ENCODE data around the gene STOM. TPM values are rescaled to one million over a fixed set of nuclear protein-coding genes. Genes with fewer than 3 reads are reported as not detected.

Gene STOM
- total RNA-seq, 1 donor from 2014 or later: 16.1 TPM

DNA sequence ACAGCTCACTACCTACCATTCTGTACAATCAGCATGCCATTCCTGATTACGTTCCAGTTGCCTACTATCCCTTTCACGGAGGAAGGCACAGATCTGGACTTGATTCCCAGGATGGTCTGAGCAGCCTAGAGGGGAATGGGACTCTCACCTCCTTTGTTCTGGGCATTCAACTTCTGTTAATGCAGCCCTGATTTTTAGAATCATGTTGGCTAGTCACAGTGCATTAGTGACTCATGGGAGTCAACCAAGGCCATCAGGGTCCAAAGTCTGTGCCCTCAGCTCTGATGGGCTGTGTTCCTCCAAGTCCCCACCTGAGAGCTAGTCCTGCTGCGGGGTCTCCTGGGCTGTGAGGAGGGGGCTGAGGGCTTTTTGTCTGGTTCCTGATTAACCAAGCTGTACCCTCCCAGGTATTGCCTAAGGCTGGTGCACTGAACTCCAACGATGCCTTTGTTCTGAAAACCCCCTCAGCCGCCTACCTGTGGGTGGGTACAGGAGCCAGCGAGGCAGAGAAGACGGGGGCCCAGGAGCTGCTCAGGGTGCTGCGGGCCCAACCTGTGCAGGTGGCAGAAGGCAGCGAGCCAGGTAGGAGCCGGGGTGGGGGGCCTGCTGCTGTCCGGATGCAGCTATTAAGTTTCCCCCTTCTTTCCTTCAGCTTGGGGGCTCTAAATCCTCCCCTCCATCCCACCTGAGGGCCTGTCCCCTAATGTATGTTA lies 43.0 kb downstream of the STOM start:
- Mint-ChIP-seq H3K4me3 (ENCODE audit: unreplicated experiment) (no peak overlapping the region), H3K4me1 (ENCODE audit: unreplicated experiment) (peaks cover 3% of the 10 kb centered on the region), H3K36me3 (ENCODE audit: low read depth, unreplicated experiment) (peaks cover 48% of the 10 kb centered on the region), H3K27ac (ENCODE audit: unreplicated experiment) (no peak overlapping the region), H3K27me3 (ENCODE audit: unreplicated experiment) (peaks cover 4% of the 10 kb centered on the region), H3K9me3 (ENCODE audit: unreplicated experiment) (no peaks in the 10 kb centered on the region)
- TF ChIP-seq, protein P1, sequence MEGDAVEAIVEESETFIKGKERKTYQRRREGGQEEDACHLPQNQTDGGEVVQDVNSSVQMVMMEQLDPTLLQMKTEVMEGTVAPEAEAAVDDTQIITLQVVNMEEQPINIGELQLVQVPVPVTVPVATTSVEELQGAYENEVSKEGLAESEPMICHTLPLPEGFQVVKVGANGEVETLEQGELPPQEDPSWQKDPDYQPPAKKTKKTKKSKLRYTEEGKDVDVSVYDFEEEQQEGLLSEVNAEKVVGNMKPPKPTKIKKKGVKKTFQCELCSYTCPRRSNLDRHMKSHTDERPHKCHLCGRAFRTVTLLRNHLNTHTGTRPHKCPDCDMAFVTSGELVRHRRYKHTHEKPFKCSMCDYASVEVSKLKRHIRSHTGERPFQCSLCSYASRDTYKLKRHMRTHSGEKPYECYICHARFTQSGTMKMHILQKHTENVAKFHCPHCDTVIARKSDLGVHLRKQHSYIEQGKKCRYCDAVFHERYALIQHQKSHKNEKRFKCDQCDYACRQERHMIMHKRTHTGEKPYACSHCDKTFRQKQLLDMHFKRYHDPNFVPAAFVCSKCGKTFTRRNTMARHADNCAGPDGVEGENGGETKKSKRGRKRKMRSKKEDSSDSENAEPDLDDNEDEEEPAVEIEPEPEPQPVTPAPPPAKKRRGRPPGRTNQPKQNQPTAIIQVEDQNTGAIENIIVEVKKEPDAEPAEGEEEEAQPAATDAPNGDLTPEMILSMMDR (IDR thresholded peaks at IDR 0.05; ENCODE audit: unreplicated experiment): no peak
- DNase-seq (ENCODE audit: low spot score): no peak

DNA sequence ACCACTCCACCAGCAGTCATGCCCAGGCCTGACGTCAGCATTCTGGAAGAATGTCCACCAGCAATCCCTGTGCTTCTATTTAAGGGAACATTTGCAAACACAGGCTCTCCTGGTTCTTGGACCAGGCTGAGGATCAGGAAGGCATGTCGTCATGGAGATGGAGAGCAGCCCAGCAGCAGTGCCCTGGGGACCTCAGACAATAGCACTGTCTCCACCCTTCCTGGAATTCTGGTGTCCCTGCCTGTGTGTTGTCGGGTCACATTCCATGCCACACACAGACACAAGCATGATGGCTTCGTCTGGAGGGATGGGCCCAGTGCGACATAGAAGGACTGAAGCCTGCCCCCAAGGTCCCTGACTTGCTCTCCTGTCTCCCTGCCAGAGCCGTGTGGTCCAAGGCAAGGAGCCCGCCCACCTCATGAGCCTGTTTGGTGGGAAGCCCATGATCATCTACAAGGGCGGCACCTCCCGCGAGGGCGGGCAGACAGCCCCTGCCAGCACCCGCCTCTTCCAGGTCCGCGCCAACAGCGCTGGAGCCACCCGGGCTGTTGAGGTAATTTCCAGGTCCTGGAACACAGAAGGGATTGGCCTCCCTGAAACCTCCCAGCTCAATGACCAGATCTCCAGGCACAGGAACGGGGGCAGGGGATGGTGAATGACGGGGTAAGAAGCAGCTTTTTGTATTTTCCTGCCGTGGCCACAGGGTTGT lies 43.8 kb downstream of the STOM start:
- Mint-ChIP-seq H3K4me3 (ENCODE audit: unreplicated experiment) (no peak overlapping the region), H3K9me3 (ENCODE audit: unreplicated experiment) (no peaks in the 10 kb centered on the region), H3K27me3 (ENCODE audit: unreplicated experiment) (peaks cover 4% of the 10 kb centered on the region), H3K27ac (ENCODE audit: unreplicated experiment) (no peak overlapping the region), H3K36me3 (ENCODE audit: low read depth, unreplicated experiment) (peaks cover 47% of the 10 kb centered on the region), H3K4me1 (ENCODE audit: unreplicated experiment) (peaks cover 3% of the 10 kb centered on the region)
- DNase-seq (ENCODE audit: low spot score): no peak
- TF ChIP-seq, protein P1 (IDR thresholded peaks at IDR 0.05; ENCODE audit: unreplicated experiment): no peak

DNA sequence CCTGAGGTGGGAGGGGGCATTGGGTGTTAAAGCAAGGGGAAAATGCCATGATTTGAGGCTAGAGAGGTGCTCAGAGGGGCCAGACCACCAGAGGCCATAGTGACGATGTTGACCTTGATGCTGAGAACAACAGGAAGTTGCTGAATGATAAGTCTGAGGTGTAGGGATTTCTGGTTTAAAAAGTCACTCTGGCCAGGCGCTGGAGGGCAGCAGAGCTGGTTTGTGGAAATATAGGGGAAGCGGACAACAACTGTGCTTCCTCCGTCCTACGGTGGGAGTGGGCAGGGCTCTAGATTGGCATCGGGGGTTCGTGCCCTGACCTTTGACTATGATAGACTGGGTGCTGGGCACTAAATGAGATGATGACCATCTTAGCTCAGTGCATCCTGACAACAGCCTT lies 44.7 kb downstream of the STOM start:
- Mint-ChIP-seq H3K27ac (ENCODE audit: unreplicated experiment) (no peak overlapping the region), H3K9me3 (ENCODE audit: unreplicated experiment) (no peaks in the 10 kb centered on the region), H3K4me1 (ENCODE audit: unreplicated experiment) (peaks cover 3% of the 10 kb centered on the region), H3K36me3 (ENCODE audit: low read depth, unreplicated experiment) (peaks cover 40% of the 10 kb centered on the region), H3K27me3 (ENCODE audit: unreplicated experiment) (peaks cover 4% of the 10 kb centered on the region), H3K4me3 (ENCODE audit: unreplicated experiment) (peak overlapping the region; percentile 56)
- no peak for DNase-seq (ENCODE audit: low spot score)
- TF ChIP-seq, protein P1 (IDR thresholded peaks at IDR 0.05; ENCODE audit: unreplicated experiment): no peak

DNA sequence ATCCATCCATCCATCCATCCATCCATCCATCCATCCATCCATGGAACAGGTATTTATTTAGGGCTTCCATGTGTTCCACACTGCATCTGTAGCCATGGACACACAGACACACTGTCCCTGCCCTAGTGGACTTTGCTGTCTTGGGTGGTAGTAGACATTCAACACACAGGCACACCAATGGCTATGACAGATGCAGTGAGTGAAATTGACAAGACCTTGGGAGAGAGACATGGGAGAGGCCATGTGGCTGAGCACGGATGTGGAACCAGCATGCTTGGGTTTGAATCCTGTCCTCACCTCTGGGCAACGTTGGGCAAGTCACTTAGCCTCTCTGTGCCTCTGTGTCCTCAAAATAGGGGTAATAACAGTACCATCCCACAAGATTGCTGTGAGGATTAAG lies 45.3 kb downstream of the STOM start:
- H3K36me3 Mint-ChIP-seq (ENCODE audit: low read depth, unreplicated experiment): peaks cover 38% of the 10 kb centered on the region
- peak overlapping the region; percentile 56 for H3K4me3 Mint-ChIP-seq (ENCODE audit: unreplicated experiment)
- peaks cover 3% of the 10 kb centered on the region for H3K27me3 Mint-ChIP-seq (ENCODE audit: unreplicated experiment)
- DNase-seq (ENCODE audit: low spot score): no peak
- H3K9me3 Mint-ChIP-seq (ENCODE audit: unreplicated experiment): no peaks in the 10 kb centered on the region
- peaks cover 3% of the 10 kb centered on the region for H3K4me1 Mint-ChIP-seq (ENCODE audit: unreplicated experiment)
- no peak overlapping the region for H3K27ac Mint-ChIP-seq (ENCODE audit: unreplicated experiment)
- TF ChIP-seq, protein P1 (IDR thresholded peaks at IDR 0.05; ENCODE audit: unreplicated experiment): no peak

DNA sequence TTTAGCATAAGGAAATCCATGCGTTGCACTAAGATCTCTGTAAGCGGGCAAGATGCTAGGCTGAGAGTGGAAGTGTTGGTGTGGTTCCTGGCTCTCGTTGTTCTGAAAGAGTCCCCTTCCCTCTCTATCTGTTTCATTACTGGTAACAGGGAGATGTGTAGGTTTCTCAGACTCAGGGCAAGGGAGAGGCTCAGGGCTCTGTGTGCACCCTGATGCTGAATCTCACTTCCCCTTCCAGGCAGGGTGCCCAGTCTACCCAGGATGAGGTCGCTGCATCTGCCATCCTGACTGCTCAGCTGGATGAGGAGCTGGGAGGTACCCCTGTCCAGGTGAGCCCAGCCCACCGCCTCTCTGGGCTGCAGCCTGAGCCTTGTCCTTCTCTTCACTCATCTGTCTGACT lies 45.7 kb downstream of the STOM start:
- peak overlapping the region; percentile 56 for H3K4me3 Mint-ChIP-seq (ENCODE audit: unreplicated experiment)
- H3K27me3 Mint-ChIP-seq (ENCODE audit: unreplicated experiment): peaks cover 3% of the 10 kb centered on the region
- H3K4me1 Mint-ChIP-seq (ENCODE audit: unreplicated experiment): peaks cover 3% of the 10 kb centered on the region
- H3K36me3 Mint-ChIP-seq (ENCODE audit: low read depth, unreplicated experiment): peaks cover 33% of the 10 kb centered on the region
- no peak overlapping the region for H3K27ac Mint-ChIP-seq (ENCODE audit: unreplicated experiment)
- no peak for DNase-seq (ENCODE audit: low spot score)
- no peaks in the 10 kb centered on the region for H3K9me3 Mint-ChIP-seq (ENCODE audit: unreplicated experiment)
- TF ChIP-seq, protein P1 (IDR thresholded peaks at IDR 0.05; ENCODE audit: unreplicated experiment): no peak
